Left ventricle myocardium inferior (tissue), 1 donor: ENCODE results near the gene RPL23. TPM values are rescaled to one million over a fixed set of nuclear protein-coding genes. Genes with fewer than 3 reads are reported as not detected.

Source experiments
- DNase-seq: peaks from one replicate; pipeline ENCODE4 v3.0.0-alpha.2; 2020
- H3K27ac ChIP-seq: fragments of 200-600 bp; replicated peaks from 2 replicates; pipeline ENCODE4 v1.8.0; 2021
- H3K27me3 ChIP-seq: fragments of 200-600 bp; 2 replicates; pipeline ENCODE4 v1.8.0; 2021; ENCODE audit warnings: low read depth
- H3K36me3 ChIP-seq: fragments of 200-600 bp; 2 replicates; pipeline ENCODE4 v1.8.0; 2021
- H3K4me1 ChIP-seq: fragments of 200-600 bp; 2 replicates; pipeline ENCODE4 v1.8.0; 2021
- H3K4me3 ChIP-seq: fragments of 200-600 bp; 2 replicates; pipeline ENCODE4 v1.8.0; 2021; ENCODE audit warnings: mild to moderate bottlenecking, moderate library complexity
- H3K9me3 ChIP-seq: fragments of 200-600 bp; replicated peaks from 2 replicates; pipeline ENCODE4 v1.8.0; 2021
- CTCF ChIP-seq: fragments of 200-600 bp; IDR thresholded peaks from 2 replicates; pipeline ENCODE4 v1.8.0; 2021; ENCODE audit warnings: antibody characterized with exemption, mild to moderate bottlenecking, borderline replicate concordance
- intact Hi-C: fragments of 100-400 bp; cut with micrococcal nuclease; formaldehyde crosslinking; loops from one replicate; pipeline ENCODE4 v1.11.0; 2022
- microRNA-seq: library from miRNA; unstranded; fragments of <30 nt; microRNA quantifications from one replicate; pipeline ENCODE4 v1.2.0, GENCODE V29; 2020
- total RNA-seq: library from RNA; stranded (reverse); fragmentation: NEBNext Ultra II Directional; extraction: Animal tissue kit (Norgen Biotek cat#: 25700); gene quantifications from one replicate; pipeline ENCODE4 v1.2.1, GENCODE V29; 2021
- donor health status: DM: no; HTN: yes; CAD: no; lungs with severe emphysema.

Gene RPL23
- total RNA-seq, 1 donor from 2014 or later, result 760 TPM

- intact Hi-C loops, result no loop called here
- no peak for TF ChIP-seq CTCF
Measured at GRCh38 chr17:38800237-38800760, 53.2 kb downstream of the RPL23 start.

GRCh38 chr17:38799501-38800236, 53.9 kb downstream of the RPL23 start, which contains the start of gene PIP4K2B:
PIP4K2B (minus strand) TSS chr17:38799556; CDS start chr17:38799424, 132 bp downstream.
- TF ChIP-seq CTCF, result no peak
- Histone ChIP-seq H3K4me1 (peaks cover 50% of the 10 kb centered on the region), H3K27ac (peak within 1 kb of the TSS; percentile 98), H3K36me3 (peaks cover 44% of the 10 kb centered on the region), H3K4me3 (peak within 1 kb of the TSS; percentile 97), H3K9me3 (peaks cover 7% of the 10 kb centered on the region), H3K27me3 (no peaks in the 10 kb centered on the region)
- intact Hi-C loops, result no loop called here
- peak; percentile 97 for DNase-seq

More at GRCh38 chr17:38800237-38800760, 53.2 kb downstream of the RPL23 start:
- Histone ChIP-seq H3K9me3 (peaks cover 7% of the 10 kb centered on the region), H3K4me1 (peaks cover 47% of the 10 kb centered on the region), H3K36me3 (peaks cover 50% of the 10 kb centered on the region), H3K4me3 (peak overlapping the region; percentile 97), H3K27me3 (no peaks in the 10 kb centered on the region), H3K27ac (peak overlapping the region; percentile 98)
- DNase-seq, result no peak

- peak overlapping the region; percentile 98 for H3K27ac ChIP-seq
- H3K9me3 ChIP-seq, result peaks cover 4% of the 10 kb centered on the region
- peaks cover 52% of the 10 kb centered on the region for H3K4me1 ChIP-seq
- peak overlapping the region; percentile 97 for H3K4me3 ChIP-seq
- peaks cover 36% of the 10 kb centered on the region for H3K36me3 ChIP-seq
- no peaks in the 10 kb centered on the region for H3K27me3 ChIP-seq
- DNase-seq, result peak; percentile 58
- TF ChIP-seq CTCF, result no peak
- intact Hi-C loops, result no loop called here
Measured at GRCh38 chr17:38798614-38799500, 54.7 kb downstream of the RPL23 start.

Small RNA genes within 50 kb of the gene (microRNA-seq; reads per million reads assigned to microRNA genes)
- 3.1 reads per million, percentile 3 among the genes with 10 or more reads in this experiment for gene MIR4727

Other genes starting within 250 kb of the RPL23 start
- 2.0 TPM for gene SRCIN1, start 247.8 kb downstream of the RPL23 start, total RNA-seq
- 0.33 TPM for gene EPOP, start 178.8 kb downstream of the RPL23 start, total RNA-seq
- 74.1 TPM for gene MLLT6, start 148.4 kb downstream of the RPL23 start, total RNA-seq
- gene CISD3, start 123.4 kb downstream of the RPL23 start, total RNA-seq, result 75.9 TPM
- gene PCGF2, start 105.4 kb downstream of the RPL23 start, total RNA-seq, result 20.7 TPM
- gene PSMB3, start 101.0 kb downstream of the RPL23 start, total RNA-seq, result 149 TPM
- 42.7 TPM for gene PIP4K2B, start 54.2 kb downstream of the RPL23 start, total RNA-seq
- 8.7 TPM for gene CWC25, start 28.4 kb downstream of the RPL23 start, total RNA-seq
- gene LASP1, start 16.3 kb upstream of the RPL23 start, total RNA-seq, result 29.4 TPM
- gene FBXO47, start 113.7 kb upstream of the RPL23 start, total RNA-seq, result not detected